ENCODE results near the gene XPA.

Gene XPA

DNA sequence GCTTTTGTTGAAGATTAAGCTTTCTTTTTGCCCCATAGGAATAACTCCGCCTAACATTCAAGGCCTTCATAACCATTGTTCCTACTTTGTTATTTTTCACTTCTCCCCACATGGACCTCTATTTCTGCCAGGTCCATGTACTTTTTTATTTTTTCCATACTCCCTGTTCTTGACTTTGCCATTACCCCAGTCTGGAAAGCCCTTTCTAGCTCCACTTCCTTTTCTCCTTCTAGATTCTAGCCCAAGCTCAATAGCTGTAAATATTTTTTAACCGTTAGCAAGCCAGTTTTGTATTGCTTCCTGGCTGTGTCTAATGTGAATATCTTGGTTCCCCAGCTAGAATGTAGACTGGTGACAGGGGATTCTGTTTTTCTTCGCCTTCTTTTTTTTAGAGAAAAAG, 37.4 kb downstream of the XPA start:
- no peak for DNase-seq (ENCODE audit: low read depth in 2 of 3, low spot score in 1 of 3)

- DNase-seq (ENCODE audit: low read depth in 2 of 3, low spot score in 1 of 3): no peak
These were observed 38.4 kb downstream of the XPA start for GRCh38 chr9:97658707-97659106.

GRCh38 chr9:97651646-97652045, 45.5 kb downstream of the XPA start:
- DNase-seq (ENCODE audit: low read depth in 2 of 3, low spot score in 1 of 3): no peak

DNA sequence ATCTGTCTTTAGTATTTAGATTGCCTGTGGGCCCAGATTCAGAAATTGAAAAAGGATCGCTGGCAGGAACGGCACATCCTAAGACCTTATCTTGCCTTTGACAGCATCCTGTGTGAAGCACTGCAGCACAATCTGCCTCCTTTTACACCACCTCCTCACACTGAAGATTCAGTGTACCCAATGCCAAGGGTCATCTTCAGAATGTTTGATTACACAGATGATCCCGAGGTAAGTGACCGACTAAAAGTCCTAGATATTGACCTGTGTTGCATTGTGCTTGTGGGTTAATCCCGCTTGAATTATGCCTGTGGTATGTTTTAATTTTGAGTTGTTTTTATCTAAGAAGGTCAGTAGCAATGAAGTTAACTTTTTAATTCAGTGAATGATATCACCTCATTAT, 49.1 kb downstream of the XPA start:
- no peak for DNase-seq (ENCODE audit: low read depth in 2 of 3, low spot score in 1 of 3)

- DNase-seq (ENCODE audit: low read depth in 2 of 3, low spot score in 1 of 3): no peak
These were observed 51.4 kb downstream of the XPA start for GRCh38 chr9:97645720-97646119.

DNA sequence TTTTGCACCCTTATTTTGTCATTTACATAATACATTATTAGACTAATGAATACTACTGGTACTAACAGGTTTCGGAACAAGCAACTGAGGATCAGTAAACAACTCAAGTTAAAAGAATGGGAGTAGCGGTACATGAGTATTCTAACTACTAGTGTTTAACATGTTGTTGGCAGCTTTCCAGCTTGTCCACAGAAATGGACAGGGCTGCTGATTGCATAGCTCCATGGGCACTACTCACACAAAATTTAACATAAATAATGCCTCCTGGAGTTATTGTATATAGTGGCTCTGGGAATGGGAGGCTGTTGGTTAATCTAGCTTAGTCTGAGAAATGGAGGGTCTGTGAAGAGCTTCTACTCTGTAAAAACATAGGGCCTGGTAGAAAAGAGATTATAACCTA, 56.8 kb downstream of the XPA start:
- no peak for DNase-seq (ENCODE audit: low read depth in 2 of 3, low spot score in 1 of 3)

GRCh38 chr9:97638666-97639065, 58.5 kb downstream of the XPA start:
- DNase-seq (ENCODE audit: low read depth in 2 of 3, low spot score in 1 of 3): no peak

DNA sequence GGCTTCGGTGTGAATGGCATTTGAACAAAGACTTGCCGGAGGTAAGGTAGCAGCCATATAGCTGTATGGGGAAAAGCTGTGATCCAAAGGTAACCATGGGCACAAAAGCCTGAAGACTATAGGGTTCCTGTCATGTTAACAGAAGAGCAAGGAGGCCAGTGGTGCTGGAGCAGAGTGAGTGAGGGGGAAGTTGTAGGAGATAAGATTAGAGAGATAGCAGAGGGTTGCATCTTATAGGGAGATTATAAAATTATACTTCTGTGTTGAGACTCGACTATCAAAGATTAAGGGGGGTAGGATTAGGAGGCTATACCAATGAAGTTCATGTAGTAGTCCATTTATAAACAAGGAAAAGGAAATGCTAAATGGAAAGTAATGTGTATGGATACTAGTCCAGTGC, 60.2 kb downstream of the XPA start:
- no peak for DNase-seq (ENCODE audit: low read depth in 2 of 3, low spot score in 1 of 3)

- no peak for DNase-seq (ENCODE audit: low read depth in 2 of 3, low spot score in 1 of 3)
These were observed 62.1 kb downstream of the XPA start for GRCh38 chr9:97635026-97635425.

DNA sequence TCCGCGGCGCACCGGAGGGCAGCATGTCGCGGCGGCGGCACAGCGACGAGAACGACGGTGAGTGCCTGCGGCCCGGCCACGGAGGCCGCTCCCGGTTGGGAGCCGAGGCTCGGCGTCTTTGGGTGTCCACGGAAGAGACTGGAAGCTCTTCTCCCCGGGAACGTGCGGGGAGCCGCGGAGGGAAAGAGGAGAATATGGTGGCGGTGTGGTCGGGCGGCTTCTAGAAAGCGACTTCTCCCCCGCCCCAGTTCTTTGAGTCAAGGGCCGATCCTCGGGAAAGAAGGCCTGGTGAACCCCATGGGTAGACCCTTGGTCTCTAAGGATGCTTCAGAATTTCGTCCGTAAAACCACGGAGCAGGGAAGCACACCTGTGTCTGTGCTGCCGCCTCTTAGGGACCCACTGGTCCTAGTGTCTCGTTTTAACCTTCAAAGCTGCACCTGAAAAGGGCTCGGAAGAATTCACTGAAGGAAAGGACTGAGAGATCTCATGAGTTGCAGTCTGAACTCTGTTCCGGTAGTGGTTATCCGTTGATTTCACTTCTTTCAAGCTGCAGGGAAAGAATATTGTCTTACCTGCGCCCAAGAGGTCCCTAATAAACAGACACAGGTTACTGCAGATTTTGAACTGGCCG, 63.2 kb downstream of the XPA start:
- no peak for DNase-seq (ENCODE audit: low read depth in 2 of 3, low spot score in 1 of 3)

DNA sequence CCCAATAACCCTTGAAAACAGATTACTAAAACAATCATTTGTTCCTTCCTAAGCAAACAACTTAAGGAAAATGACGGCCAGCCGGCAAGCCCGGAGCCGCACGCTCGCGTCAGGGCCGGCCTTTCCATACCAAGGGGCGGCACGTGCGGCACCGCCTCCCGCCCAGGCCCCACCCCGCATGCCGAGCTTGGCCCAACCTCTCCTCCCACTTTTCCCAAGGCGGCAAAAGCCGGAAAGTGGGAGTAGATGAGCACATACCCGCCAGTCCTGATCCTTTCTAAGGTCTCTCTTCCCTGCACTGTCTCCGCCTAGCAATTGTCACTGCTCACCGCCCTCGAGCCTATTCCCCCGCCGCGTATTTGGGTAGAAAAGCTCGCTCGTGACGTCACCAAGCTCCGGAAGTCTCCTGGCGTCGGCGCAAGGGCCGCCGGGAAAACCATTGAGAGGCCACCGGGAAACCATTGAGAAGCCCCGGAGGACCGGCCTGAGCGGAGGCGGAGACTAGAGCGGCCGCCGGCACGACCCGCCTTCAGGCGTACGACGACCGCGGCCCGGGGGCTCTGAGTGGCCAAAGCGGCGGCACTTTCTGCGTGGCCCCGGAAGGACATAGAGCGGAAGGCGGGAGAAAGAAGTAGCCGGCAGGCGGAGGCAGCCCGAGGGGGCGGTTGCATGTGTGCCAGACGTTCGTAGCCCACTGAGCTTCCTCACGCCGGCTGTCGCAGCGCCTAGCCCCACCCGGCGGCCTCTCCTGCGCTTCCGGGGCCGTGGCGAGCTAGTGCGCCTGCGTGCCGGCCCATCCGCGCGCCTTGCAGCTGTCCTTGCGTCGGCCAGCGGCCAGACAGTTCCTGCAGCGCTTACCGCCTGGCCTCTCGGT, 63.9 kb downstream of the XPA start, which contains the start of the genes NCBP1 and TSTD2:
NCBP1 (plus strand) TSS at position 837 of the 874 bp plus-strand sequence. CDS start 61 bp downstream, outside the sequence.
TSTD2 (minus strand) TSS at position 384 of the 874 bp plus-strand sequence. CDS start 5,806 bp downstream, outside the sequence.
- peak; percentile 93 to 94 (median 93) for DNase-seq (ENCODE audit: low read depth in 2 of 3, low spot score in 1 of 3)

DNA sequence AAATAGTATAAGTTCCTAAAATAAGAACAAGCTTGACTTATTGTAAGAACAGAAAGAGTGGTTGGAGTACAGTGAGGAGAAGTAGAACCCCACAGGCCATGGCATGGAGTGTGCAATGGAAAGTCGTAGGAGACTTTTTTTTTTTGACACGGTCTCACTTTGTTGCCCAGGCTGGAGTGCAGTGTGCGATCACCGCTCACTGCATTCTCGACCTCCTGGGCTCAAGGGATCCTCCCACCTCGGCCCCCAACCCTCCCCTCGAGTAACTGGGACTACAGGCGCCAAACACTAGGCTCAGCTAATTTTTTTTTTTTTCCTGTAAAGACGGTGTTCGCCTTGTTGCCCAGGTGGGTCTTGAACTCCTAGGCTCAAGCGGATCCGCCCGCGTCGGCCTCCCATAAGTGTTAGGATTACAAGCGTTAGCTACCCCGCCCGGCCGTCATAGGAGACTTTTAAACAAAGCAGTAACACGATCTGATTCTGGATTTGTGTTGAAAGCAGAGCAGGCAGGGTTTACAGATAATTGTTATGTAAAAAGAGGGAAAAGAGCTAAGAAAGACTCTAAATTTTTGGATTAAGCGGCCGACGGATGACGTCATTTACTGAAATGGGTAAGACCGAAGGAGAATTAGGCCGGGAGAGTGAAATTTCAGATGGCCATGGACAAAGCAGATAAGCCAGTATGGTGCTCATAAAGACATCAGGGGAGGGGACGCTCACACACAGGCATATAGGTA, 64.7 kb downstream of the XPA start:
- DNase-seq (ENCODE audit: low read depth in 2 of 3, low spot score in 1 of 3): peak in 1 of 3 donors; percentile 9

DNA sequence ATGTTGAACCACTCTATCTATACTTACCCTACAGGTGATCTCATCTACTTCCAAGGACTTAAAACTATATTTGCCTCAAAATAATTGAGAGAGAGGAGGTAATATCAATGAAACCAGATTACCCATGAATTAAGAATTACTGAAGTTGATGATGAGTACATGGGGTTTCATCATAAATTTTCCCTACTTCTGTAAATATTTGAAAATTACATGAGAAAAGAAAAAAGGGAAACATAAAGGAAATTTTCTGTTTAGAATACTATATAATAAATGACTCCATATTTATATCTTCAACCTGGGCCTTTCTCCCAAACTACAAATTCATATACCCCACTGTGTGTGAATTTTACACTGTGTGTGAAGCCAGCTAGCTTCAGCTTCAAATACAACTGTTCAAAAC, 66.5 kb downstream of the XPA start:
- DNase-seq (ENCODE audit: low read depth in 2 of 3, low spot score in 1 of 3): no peak

DNA sequence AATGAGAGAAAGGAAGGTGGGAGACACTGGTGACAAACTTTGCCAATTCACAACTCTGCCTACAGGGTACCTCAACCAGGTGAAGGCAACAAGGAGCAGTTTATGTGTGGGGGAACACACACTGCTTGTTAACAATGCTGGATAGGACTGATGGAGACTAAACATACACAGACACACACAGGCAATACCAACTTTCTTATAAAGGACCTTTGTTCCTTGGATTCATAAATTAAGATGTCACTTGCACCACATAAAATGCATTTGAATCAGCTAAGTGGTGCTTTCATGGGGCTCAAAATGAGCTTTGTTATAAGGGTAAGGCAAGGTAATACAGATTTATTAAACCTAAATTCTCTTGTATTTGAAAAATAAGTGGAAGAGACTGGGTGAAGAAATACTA, 68.0 kb downstream of the XPA start:
- no peak for DNase-seq (ENCODE audit: low read depth in 2 of 3, low spot score in 1 of 3)

DNA sequence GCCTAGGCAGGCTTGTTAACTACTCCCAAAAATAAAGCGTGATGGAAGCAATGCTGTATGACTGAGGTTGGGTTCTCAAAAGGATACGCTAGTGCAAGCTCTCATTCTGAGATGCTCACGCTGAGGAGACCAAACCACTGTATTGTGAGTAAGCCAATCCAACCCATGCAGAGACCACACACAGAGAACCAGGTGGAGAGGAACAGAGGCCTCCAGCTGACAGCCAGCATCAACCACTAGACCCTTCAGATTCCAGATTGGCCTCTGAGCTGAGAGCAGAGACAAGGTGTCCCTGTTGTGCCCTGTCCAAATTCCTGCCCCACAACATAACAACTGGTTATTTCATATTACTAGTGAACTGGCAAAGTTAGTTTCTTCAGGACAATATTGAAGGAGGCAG, 68.5 kb downstream of the XPA start:
- no peak for DNase-seq (ENCODE audit: low read depth in 2 of 3, low spot score in 1 of 3)

DNA sequence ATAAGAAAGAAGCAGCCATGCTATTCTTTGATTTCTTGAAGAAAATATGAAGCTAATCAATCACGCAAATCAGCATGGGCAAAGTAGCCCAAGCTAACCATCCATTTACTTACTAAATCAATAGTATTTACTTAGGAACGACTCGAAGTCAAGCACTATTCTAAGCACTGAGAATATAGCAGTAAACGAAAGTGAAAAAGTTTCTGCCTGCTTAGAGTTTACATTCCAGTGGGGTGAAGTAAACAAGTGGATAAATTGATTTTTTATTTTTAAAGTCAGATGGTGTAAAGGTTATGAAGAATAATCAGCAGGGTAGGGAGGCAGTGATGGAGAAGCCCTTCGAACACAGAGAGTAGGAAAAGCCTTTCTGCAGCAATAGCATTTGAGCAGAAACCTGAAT, 69.5 kb downstream of the XPA start:
- DNase-seq (ENCODE audit: low read depth in 2 of 3, low spot score in 1 of 3): no peak

DNA sequence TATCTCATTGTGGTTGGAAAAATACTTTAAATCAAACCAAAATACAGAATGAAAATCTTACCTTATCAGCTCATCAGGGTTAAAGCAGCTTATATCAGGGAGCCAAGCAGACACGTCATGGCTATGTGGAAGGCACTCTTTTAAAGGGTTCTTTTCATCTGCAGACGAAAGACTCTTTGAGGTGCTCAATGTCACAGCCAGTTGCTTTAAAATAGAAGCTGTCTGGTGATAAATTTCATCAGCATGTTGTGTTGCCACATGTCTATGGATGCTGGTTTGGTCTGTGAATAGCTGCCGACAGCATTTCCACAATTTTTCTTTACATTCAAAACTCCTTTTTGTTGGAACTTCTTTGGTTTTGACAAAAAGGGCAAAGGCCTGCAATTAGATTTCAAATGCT, 71.5 kb downstream of the XPA start:
- DNase-seq (ENCODE audit: low read depth in 2 of 3, low spot score in 1 of 3): no peak

Data from stimulated activated CD4-positive, alpha-beta T cell treated with anti-CD3 and anti-CD28 coated beads, Interleukin-12 subunit alpha, Interleukin-12 subunit beta, amount 100 ng/mL, for 48 hours (primary cell).